HL-60 (cell line): ENCODE data around the gene PRAC1.

Source experiments
- DNase-seq, 2 experiments: peaks; one replicate each; pipeline ENCODE4 v3.0.0-alpha.2; 2010 to 2020; ENCODE audit warnings: low read depth in 1 of 2, low spot score in 1 of 2
- H3K27ac ChIP-seq: fragments of 250-450 bp; sonication (Bioruptor Pico); replicated peaks from 2 replicates; pipeline ENCODE4 v1.5.1; 2020; ENCODE audit warnings: mild to moderate bottlenecking, moderate library complexity
- H3K27me3 ChIP-seq: fragments of 250-450 bp; sonication (Bioruptor Pico); 2 replicates; pipeline ENCODE4 v1.5.1; 2021; ENCODE audit warnings: mild to moderate bottlenecking, moderate library complexity; ENCODE audit not compliant: insufficient read depth, poor library complexity, severe bottlenecking
- H3K4me3 ChIP-seq: replicated peaks from 2 replicates; pipeline ENCODE4 v1.5.1; 2011; ENCODE audit warnings: mild to moderate bottlenecking, control low read depth, low read length; ENCODE audit not compliant: insufficient read depth
- GABPA ChIP-seq: IDR thresholded peaks from 2 replicates; pipeline ENCODE4 v1.6.1; 2012; ENCODE audit warnings: low read depth
- POLR2AphosphoS5 ChIP-seq: IDR thresholded peaks from 2 replicates; pipeline ENCODE4 v1.6.1; 2012; ENCODE audit warnings: low read depth
- SPI1 ChIP-seq: IDR thresholded peaks from 2 replicates; pipeline ENCODE4 v1.6.1; 2012; ENCODE audit warnings: low read depth, mild to moderate bottlenecking, borderline replicate concordance
- TF ChIP-seq, protein P1 (sequence below): IDR thresholded peaks from one replicate; pipeline ENCODE4 v1.5.1; 2011; ENCODE audit warnings: low read length, control low read depth, inconsistent platforms; ENCODE audit not compliant: insufficient read depth
- TF ChIP-seq, protein P2 (sequence below): IDR thresholded peaks from 2 replicates; pipeline ENCODE4 v1.6.1; 2012; ENCODE audit warnings: low read depth; ENCODE audit not compliant: insufficient replicate concordance

Gene PRAC1

DNA sequence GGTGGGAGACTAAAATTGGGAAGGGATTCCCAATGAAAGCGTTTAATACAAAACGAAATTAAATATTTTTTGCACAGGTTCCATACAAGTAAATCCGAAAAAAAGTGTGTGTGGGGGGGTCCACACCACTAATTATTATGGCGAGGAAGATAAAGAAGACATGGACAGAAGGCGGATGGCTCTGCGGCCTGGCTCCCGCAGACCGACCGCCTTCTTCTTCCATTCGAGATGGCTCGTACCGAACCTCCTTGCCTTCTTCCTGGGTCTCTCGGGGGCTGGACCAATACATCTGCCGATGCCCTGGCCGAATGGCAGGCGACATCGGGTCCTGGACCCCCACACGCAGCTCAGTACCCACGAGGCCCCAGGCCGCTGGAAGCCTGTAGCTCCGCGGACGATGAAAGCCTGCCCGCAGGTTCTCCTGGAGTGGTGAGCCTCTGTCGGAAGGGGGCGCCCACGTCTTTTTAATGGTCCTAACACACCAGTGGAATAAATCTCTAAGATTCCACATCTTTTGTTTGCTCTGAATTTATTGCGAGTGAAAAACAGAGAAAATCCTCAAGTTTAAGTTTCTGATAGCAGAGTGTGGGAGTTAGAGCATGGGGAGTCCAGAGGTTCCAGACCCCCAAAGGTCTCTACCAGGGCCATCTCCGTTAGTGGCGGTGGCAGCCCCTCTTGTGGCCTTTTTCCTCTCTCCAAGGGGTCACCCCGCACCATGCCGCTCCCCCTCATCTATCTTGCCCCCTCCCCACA lies 2.1 kb upstream of the PRAC1 start:
- H3K4me3 ChIP-seq: no peak overlapping the region
- peak; percentile 26 to 76 for DNase-seq
- H3K27ac ChIP-seq: no peak overlapping the region
- H3K27me3 ChIP-seq: peaks cover 96% of the 10 kb centered on the region
- TF ChIP-seq, protein P1, sequence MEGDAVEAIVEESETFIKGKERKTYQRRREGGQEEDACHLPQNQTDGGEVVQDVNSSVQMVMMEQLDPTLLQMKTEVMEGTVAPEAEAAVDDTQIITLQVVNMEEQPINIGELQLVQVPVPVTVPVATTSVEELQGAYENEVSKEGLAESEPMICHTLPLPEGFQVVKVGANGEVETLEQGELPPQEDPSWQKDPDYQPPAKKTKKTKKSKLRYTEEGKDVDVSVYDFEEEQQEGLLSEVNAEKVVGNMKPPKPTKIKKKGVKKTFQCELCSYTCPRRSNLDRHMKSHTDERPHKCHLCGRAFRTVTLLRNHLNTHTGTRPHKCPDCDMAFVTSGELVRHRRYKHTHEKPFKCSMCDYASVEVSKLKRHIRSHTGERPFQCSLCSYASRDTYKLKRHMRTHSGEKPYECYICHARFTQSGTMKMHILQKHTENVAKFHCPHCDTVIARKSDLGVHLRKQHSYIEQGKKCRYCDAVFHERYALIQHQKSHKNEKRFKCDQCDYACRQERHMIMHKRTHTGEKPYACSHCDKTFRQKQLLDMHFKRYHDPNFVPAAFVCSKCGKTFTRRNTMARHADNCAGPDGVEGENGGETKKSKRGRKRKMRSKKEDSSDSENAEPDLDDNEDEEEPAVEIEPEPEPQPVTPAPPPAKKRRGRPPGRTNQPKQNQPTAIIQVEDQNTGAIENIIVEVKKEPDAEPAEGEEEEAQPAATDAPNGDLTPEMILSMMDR: peak; percentile 39
- no peak for TF ChIP-seq GABPA
- TF ChIP-seq SPI1: no peak
- no peak for TF ChIP-seq POLR2AphosphoS5

DNA sequence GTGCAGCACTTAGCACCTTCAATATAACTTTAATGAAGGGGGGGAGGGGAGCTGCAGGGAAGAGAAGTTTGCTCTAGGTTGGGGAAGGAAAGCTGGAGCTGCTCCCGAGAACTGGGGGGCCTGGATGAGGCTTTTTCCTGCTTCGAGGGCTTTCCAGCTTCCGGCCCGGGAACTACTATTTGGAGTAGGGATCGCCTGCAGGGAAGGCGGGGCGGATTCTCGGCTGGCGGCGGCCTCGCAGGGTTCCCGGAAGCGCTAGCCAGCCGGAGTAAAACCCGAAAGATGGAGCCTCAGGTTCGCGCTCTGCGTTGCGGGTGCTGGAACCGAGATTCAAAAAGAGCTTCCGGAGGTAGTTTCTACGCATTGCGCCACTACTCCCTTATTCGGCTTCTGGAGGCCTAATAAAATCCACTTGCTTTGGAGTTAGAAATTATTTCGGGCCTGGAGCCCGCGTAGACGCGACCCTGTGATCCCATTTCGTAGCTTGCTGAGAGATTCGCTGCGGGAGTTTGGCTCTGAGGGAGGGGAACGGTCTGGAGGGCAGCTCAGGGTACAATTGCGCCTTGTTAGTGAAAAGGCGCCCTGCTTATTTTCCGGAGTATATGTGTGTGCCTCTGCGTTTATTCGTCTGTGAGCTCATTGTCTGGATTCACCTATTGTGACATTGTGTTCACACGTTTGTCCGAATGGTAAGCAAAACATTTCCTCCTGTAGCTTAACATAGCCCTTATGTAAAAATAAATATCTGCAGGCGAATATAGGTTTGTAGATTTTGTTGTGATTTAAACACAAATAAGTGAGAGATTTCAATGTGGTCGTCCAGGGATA lies 1.3 kb upstream of the PRAC1 start:
- Histone ChIP-seq H3K4me3 (peak overlapping the region; percentile 28), H3K27me3 (peaks cover 95% of the 10 kb centered on the region), H3K27ac (no peak overlapping the region)
- no peak for DNase-seq
- no peak for TF ChIP-seq SPI1
- TF ChIP-seq, protein P1: no peak
- TF ChIP-seq, protein P2, sequence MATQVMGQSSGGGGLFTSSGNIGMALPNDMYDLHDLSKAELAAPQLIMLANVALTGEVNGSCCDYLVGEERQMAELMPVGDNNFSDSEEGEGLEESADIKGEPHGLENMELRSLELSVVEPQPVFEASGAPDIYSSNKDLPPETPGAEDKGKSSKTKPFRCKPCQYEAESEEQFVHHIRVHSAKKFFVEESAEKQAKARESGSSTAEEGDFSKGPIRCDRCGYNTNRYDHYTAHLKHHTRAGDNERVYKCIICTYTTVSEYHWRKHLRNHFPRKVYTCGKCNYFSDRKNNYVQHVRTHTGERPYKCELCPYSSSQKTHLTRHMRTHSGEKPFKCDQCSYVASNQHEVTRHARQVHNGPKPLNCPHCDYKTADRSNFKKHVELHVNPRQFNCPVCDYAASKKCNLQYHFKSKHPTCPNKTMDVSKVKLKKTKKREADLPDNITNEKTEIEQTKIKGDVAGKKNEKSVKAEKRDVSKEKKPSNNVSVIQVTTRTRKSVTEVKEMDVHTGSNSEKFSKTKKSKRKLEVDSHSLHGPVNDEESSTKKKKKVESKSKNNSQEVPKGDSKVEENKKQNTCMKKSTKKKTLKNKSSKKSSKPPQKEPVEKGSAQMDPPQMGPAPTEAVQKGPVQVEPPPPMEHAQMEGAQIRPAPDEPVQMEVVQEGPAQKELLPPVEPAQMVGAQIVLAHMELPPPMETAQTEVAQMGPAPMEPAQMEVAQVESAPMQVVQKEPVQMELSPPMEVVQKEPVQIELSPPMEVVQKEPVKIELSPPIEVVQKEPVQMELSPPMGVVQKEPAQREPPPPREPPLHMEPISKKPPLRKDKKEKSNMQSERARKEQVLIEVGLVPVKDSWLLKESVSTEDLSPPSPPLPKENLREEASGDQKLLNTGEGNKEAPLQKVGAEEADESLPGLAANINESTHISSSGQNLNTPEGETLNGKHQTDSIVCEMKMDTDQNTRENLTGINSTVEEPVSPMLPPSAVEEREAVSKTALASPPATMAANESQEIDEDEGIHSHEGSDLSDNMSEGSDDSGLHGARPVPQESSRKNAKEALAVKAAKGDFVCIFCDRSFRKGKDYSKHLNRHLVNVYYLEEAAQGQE: no peak
- no peak for TF ChIP-seq GABPA
- no peak for TF ChIP-seq POLR2AphosphoS5

DNA sequence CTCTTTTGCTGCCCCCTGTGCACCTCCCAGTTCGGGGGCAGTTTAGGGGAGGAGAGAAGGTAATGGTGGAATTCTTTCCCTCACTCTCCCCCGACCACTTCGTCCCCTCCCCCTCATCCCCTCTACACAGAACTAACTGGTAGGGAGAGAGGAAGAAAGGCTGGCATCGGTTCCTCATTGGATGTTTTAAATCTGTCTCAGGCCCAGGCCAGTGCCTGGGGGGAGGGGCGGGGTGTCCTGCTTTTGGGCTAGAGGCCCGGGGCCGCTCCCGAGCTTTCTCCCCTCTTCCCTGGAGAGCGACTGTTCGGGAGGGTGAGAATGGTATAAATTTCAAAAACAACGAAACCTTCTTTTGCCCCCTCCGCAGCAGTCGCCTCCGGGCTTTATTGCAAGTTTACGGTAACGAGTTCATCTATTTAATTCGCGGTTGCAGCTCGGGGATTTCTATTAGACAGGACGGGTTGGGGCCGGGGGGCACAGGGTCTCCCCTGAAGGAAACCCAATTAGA lies 651 bp upstream of the PRAC1 start, which contains the start of gene PRAC2:
PRAC2 (plus strand) TSS at position 271 of the 508 bp plus-strand sequence. CDS start 1,226 bp downstream, outside the sequence.
- Histone ChIP-seq H3K27me3 (peaks cover 93% of the 10 kb centered on the region), H3K27ac (no peak within 1 kb of the TSS), H3K4me3 (peak within 1 kb of the TSS; percentile 28)
- TF ChIP-seq, protein P1: no peak
- TF ChIP-seq, protein P2: no peak
- DNase-seq: no peak
